Liver (tissue), 9 donors: ENCODE data around the gene DAND5. TPM values are rescaled to one million over a fixed set of nuclear protein-coding genes. Genes with fewer than 3 reads are reported as not detected.

Experiments used
- DNase-seq: peaks from one replicate; pipeline ENCODE4 v3.0.0-alpha.2; 2017; ENCODE audit warnings: low spot score
- H3K27ac ChIP-seq, 2 donors: one replicate each; pipeline ENCODE4 v1.7.0; 2013; ENCODE audit warnings: inconsistent platforms in 2 of 2, low read length in 2 of 2, control low read depth in 1 of 2, low read depth in 1 of 2, mild to moderate bottlenecking in 1 of 2
- H3K27me3 ChIP-seq, 4 donors: one replicate each; pipeline versions ENCODE4 v1.6.1 to v1.7.0; 2013; ENCODE audit warnings: low read length in 3 of 4, inconsistent platforms in 1 of 4, mild to moderate bottlenecking in 1 of 4, moderate library complexity in 1 of 4; ENCODE audit not compliant: control insufficient read depth in 4 of 4, insufficient read depth in 4 of 4
- H3K36me3 ChIP-seq, 4 donors: one replicate each; pipeline versions ENCODE4 v1.6.1 to v1.7.0; 2013; ENCODE audit warnings: low read length in 3 of 4, mild to moderate bottlenecking in 3 of 4, low read depth in 1 of 4, moderate library complexity in 1 of 4; ENCODE audit not compliant: control insufficient read depth in 4 of 4, insufficient read depth in 3 of 4
- H3K4me1 ChIP-seq, 4 donors: one replicate each; pipeline versions ENCODE4 v1.6.1 to v1.7.0; 2013; ENCODE audit warnings: low read length in 3 of 4, mild to moderate bottlenecking in 3 of 4, moderate library complexity in 1 of 4; ENCODE audit not compliant: control insufficient read depth in 4 of 4, insufficient read depth in 4 of 4
- H3K4me3 ChIP-seq, 3 donors: one replicate each; pipeline versions ENCODE4 v1.6.1 to v1.7.0; 2013; ENCODE audit warnings: low read length in 3 of 3, control low read depth in 1 of 3, low read depth in 1 of 3, mild to moderate bottlenecking in 1 of 3
- H3K9ac ChIP-seq, 2 donors: one replicate each; pipeline ENCODE4 v1.7.0; 2013; ENCODE audit warnings: low read length in 2 of 2, mild to moderate bottlenecking in 2 of 2, moderate library complexity in 2 of 2, control low read depth in 1 of 2, low read depth in 1 of 2
- H3K9me3 ChIP-seq, 4 donors: one replicate each; pipeline versions ENCODE4 v1.6.1 to v1.7.0; 2013; ENCODE audit warnings: low read length in 3 of 4; ENCODE audit not compliant: control insufficient read depth in 4 of 4
- CTCF ChIP-seq: fragments of 150-350 bp; IDR thresholded peaks from 2 replicates; pipeline ENCODE4 v1.5.1; 2017; ENCODE audit warnings: improper control_type of control experiment, low read depth, low read length; ENCODE audit not compliant: missing input control
- FOXA1 ChIP-seq: IDR thresholded peaks from 2 replicates; pipeline ENCODE4 v1.6.1; 2016; ENCODE audit warnings: antibody characterized with exemption
- FOXA2 ChIP-seq: IDR thresholded peaks from 2 replicates; pipeline ENCODE4 v1.6.1; 2016; ENCODE audit warnings: antibody characterized with exemption
- GABPA ChIP-seq, 2 donors: IDR thresholded peaks in 1 of 2; conservative IDR thresholded peaks in 1 of 2; 2 replicates each; pipeline ENCODE4 v1.6.1; 2016; ENCODE audit warnings: antibody characterized with exemption in 2 of 2, mild to moderate bottlenecking in 1 of 2, moderate library complexity in 1 of 2
- HNF4A ChIP-seq, 2 donors: conservative IDR thresholded peaks; 2 replicates each; pipeline ENCODE4 v1.6.1; 2016; ENCODE audit warnings: antibody characterized with exemption in 2 of 2, mild to moderate bottlenecking in 2 of 2
- HNF4G ChIP-seq: IDR thresholded peaks from 2 replicates; pipeline ENCODE4 v1.6.1; 2016; ENCODE audit warnings: antibody characterized with exemption
- JUND ChIP-seq, 2 donors: IDR thresholded peaks; 2 replicates each; pipeline ENCODE4 v1.6.1; 2016; ENCODE audit warnings: antibody characterized with exemption in 2 of 2
- MAX ChIP-seq: IDR thresholded peaks from 2 replicates; pipeline ENCODE4 v1.6.1; 2016; ENCODE audit warnings: antibody characterized with exemption
- NR2F2 ChIP-seq: IDR thresholded peaks from 2 replicates; pipeline ENCODE4 v1.6.1; 2016; ENCODE audit warnings: antibody characterized with exemption
- RAD21 ChIP-seq, 2 donors: IDR thresholded peaks; 2 replicates each; pipeline ENCODE4 v1.6.1; 2016; ENCODE audit warnings: antibody characterized with exemption in 2 of 2, mild to moderate bottlenecking in 2 of 2
- RXRA ChIP-seq, 2 donors: IDR thresholded peaks; 2 replicates each; pipeline ENCODE4 v1.6.1; 2017 to 2018; ENCODE audit warnings: antibody characterized with exemption in 2 of 2, mild to moderate bottlenecking in 1 of 2
- SP1 ChIP-seq: IDR thresholded peaks from 2 replicates; pipeline ENCODE4 v1.6.1; 2018; ENCODE audit warnings: antibody characterized with exemption, mild to moderate bottlenecking
- TAF1 ChIP-seq: conservative IDR thresholded peaks from 2 replicates; pipeline ENCODE4 v1.6.1; 2016; ENCODE audit warnings: antibody characterized with exemption, mild to moderate bottlenecking
- YY1 ChIP-seq: IDR thresholded peaks from 2 replicates; pipeline ENCODE4 v1.6.1; 2016; ENCODE audit warnings: antibody characterized with exemption, mild to moderate bottlenecking
- WGBS: extraction: QIAGEN DNeasy Blood & Tissue Kit; methylation state at CpG from one replicate; pipeline ENCODE4 v1.1.7; 2013; 5-methylcytosine and 5-hydroxymethylcytosine counted together
- polyA plus RNA-seq, 2 donors: library from polyadenylated mRNA; stranded (reverse) in 1 of 2; unstranded in 1 of 2; fragments of 200-250 nt in 1 of 2; fragments of >200 nt in 1 of 2; fragmentation: Nextera tagmentation in 1 of 2; extraction: Ambion mirVana in 1 of 2; gene quantifications; one replicate each; pipeline versions ENCODE4 v1.2.1 to v1.2.3, GENCODE V29; 2013 to 2015
- total RNA-seq, 2 donors: library from RNA; depleted of rRNA; stranded (reverse); fragments of >200 nt; gene quantifications; one replicate each; pipeline ENCODE4 v1.2.3, GENCODE V29; 2014
- TF ChIP-seq, protein P1 (sequence below): IDR thresholded peaks from 2 replicates; pipeline ENCODE4 v1.6.1; 2016; ENCODE audit warnings: antibody characterized with exemption
- TF ChIP-seq, protein P2 (sequence below): IDR thresholded peaks from 2 replicates; pipeline ENCODE4 v1.6.1; 2016; ENCODE audit warnings: antibody characterized with exemption, mild to moderate bottlenecking
- TF ChIP-seq, protein P3 (sequence below): IDR thresholded peaks from 2 replicates; pipeline ENCODE4 v1.6.1; 2016; ENCODE audit warnings: antibody characterized with exemption
- donor health status: healthy.
- donor health status: healthy.
- donor health status: healthy.
- donor health status: healthy.
- donor health status: healthy.

The DAND5 gene
- total and polyA plus RNA-seq, 4 donors, result 0.23 TPM; not detected in 3

- no peaks in the 10 kb centered on the region for H3K9me3 ChIP-seq
- no peak overlapping the region for H3K4me3 ChIP-seq
- no peak for TF ChIP-seq MAX
- TF ChIP-seq, protein P1, sequence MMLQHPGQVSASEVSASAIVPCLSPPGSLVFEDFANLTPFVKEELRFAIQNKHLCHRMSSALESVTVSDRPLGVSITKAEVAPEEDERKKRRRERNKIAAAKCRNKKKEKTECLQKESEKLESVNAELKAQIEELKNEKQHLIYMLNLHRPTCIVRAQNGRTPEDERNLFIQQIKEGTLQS, result no peak
- no peak for TF ChIP-seq GABPA (IDR thresholded peaks at IDR 0.05 in 1 of 2, conservative IDR thresholded peaks at IDR 0.05 in 1 of 2)
- TF ChIP-seq YY1, result no peak
- no peak for TF ChIP-seq NR2F2
- TF ChIP-seq CTCF, result no peak
- TF ChIP-seq, protein P2, sequence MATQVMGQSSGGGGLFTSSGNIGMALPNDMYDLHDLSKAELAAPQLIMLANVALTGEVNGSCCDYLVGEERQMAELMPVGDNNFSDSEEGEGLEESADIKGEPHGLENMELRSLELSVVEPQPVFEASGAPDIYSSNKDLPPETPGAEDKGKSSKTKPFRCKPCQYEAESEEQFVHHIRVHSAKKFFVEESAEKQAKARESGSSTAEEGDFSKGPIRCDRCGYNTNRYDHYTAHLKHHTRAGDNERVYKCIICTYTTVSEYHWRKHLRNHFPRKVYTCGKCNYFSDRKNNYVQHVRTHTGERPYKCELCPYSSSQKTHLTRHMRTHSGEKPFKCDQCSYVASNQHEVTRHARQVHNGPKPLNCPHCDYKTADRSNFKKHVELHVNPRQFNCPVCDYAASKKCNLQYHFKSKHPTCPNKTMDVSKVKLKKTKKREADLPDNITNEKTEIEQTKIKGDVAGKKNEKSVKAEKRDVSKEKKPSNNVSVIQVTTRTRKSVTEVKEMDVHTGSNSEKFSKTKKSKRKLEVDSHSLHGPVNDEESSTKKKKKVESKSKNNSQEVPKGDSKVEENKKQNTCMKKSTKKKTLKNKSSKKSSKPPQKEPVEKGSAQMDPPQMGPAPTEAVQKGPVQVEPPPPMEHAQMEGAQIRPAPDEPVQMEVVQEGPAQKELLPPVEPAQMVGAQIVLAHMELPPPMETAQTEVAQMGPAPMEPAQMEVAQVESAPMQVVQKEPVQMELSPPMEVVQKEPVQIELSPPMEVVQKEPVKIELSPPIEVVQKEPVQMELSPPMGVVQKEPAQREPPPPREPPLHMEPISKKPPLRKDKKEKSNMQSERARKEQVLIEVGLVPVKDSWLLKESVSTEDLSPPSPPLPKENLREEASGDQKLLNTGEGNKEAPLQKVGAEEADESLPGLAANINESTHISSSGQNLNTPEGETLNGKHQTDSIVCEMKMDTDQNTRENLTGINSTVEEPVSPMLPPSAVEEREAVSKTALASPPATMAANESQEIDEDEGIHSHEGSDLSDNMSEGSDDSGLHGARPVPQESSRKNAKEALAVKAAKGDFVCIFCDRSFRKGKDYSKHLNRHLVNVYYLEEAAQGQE, result no peak
- no peak for TF ChIP-seq RAD21 (IDR thresholded peaks at IDR 0.05)
- no peak for TF ChIP-seq HNF4G
- TF ChIP-seq, protein P3, sequence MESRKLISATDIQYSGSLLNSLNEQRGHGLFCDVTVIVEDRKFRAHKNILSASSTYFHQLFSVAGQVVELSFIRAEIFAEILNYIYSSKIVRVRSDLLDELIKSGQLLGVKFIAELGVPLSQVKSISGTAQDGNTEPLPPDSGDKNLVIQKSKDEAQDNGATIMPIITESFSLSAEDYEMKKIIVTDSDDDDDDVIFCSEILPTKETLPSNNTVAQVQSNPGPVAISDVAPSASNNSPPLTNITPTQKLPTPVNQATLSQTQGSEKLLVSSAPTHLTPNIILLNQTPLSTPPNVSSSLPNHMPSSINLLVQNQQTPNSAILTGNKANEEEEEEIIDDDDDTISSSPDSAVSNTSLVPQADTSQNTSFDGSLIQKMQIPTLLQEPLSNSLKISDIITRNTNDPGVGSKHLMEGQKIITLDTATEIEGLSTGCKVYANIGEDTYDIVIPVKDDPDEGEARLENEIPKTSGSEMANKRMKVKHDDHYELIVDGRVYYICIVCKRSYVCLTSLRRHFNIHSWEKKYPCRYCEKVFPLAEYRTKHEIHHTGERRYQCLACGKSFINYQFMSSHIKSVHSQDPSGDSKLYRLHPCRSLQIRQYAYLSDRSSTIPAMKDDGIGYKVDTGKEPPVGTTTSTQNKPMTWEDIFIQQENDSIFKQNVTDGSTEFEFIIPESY, result no peak
- no peak for TF ChIP-seq JUND (IDR thresholded peaks at IDR 0.05)
- no peak for TF ChIP-seq SP1
- no peak for TF ChIP-seq TAF1
- TF ChIP-seq FOXA1, result no peak
- TF ChIP-seq FOXA2, result no peak
- no peak for TF ChIP-seq RXRA (IDR thresholded peaks at IDR 0.05)
- no peak for TF ChIP-seq HNF4A (conservative IDR thresholded peaks at IDR 0.05)
- no peak overlapping the region for H3K27ac ChIP-seq
- no peak for DNase-seq
- WGBS, result 52% methylated on average over 62 of the region's 62 CpGs
- no peaks in the 10 kb centered on the region for H3K36me3 ChIP-seq
- no peak overlapping the region for H3K9ac ChIP-seq
- no peaks in the 10 kb centered on the region for H3K27me3 ChIP-seq
- peaks cover 40 to 76% (median 55%) of the 10 kb centered on the region in 4 donors for H3K4me1 ChIP-seq
Measured at GRCh38 chr19:13010038-13010991, 40.9 kb downstream of the DAND5 start.
